ENCODE data around the gene ZBTB44. TPM values are rescaled to one million over a fixed set of nuclear protein-coding genes. Genes with fewer than 3 reads are reported as not detected.
"Not testable (repeated sequence)": the region's sequence is repeated elsewhere in the genome, so short reads cannot be mapped to it uniquely, and the experiment has no call there.

Gene ZBTB44
- total and polyA plus RNA-seq, 4 experiments from 2014 or later, result 3.0 to 76.2 (median 40.7) TPM

GRCh38 chr11:130244848-130245247, 69.9 kb downstream of the ZBTB44 start:
- Histone ChIP-seq H3K4me1 (ENCODE audit: insufficient read depth, low read length) (peaks cover 9% of the 10 kb centered on the region), H3K27me3 (ENCODE audit: insufficient read depth, low read length) (no peaks in the 10 kb centered on the region), H3K27ac (ENCODE audit: low read depth, low read length) (no peak overlapping the region), H3K4me3 (ENCODE audit: low read length in 2 of 2) (no peak overlapping the region), H3K36me3 (ENCODE audit: insufficient read depth, low read length) (no peaks in the 10 kb centered on the region), H3K9me3 (ENCODE audit: control insufficient read depth in 1 of 2, low read length in 2 of 2) (no peaks in the 10 kb centered on the region)
- no peak for DNase-seq
- intact Hi-C loops (cut with micrococcal nuclease), result no loop called here
- H3K4me3 Mint-ChIP-seq, result peak overlapping the region in 2 of 8 donors; percentile 23 to 44
- peaks cover 11 to 14% of the 10 kb centered on the region in 2 donors for H3K36me3 Mint-ChIP-seq
- H3K9me3 Mint-ChIP-seq, result no peaks in the 10 kb centered on the region
- no peaks in the 10 kb centered on the region for H3K27me3 Mint-ChIP-seq
- peaks cover 20 to 48% (median 35%) of the 10 kb centered on the region in 4 donors for H3K4me1 Mint-ChIP-seq
- POLR2A ChIA-PET (ENCODE audit: partially characterized antibody), result no interaction called here
- CTCF ChIA-PET (ENCODE audit: partially characterized antibody), result no interaction called here
- H3K27ac Mint-ChIP-seq, result peak overlapping the region in 5 of 7 donors; percentile 2 to 74 (median 38)

GRCh38 chr11:130243816-130244215, 70.9 kb downstream of the ZBTB44 start:
- intact Hi-C loops (cut with micrococcal nuclease), result no loop called here
- CTCF ChIA-PET (ENCODE audit: partially characterized antibody), result no interaction called here
- Histone ChIP-seq H3K4me1 (ENCODE audit: insufficient read depth, low read length) (no peaks in the 10 kb centered on the region), H3K36me3 (ENCODE audit: insufficient read depth, low read length) (peaks cover 9% of the 10 kb centered on the region), H3K27me3 (ENCODE audit: insufficient read depth, low read length) (no peaks in the 10 kb centered on the region), H3K4me3 (ENCODE audit: low read length in 2 of 2) (no peak overlapping the region), H3K27ac (ENCODE audit: low read depth, low read length) (no peak overlapping the region), H3K9me3 (ENCODE audit: control insufficient read depth in 1 of 2, low read length in 2 of 2) (no peaks in the 10 kb centered on the region)
- DNase-seq, result no peak
- peaks cover 14 to 41% (median 29%) of the 10 kb centered on the region in 4 donors for H3K4me1 Mint-ChIP-seq
- peak overlapping the region in 3 of 7 donors; percentile 42 to 53 (median 53) for H3K27ac Mint-ChIP-seq
- POLR2A ChIA-PET (ENCODE audit: partially characterized antibody), result no interaction called here
- H3K4me3 Mint-ChIP-seq, result peak overlapping the region in 5 of 8 donors; percentile 8 to 55 (median 30)
- H3K9me3 Mint-ChIP-seq, result no peaks in the 10 kb centered on the region
- peaks cover 16 to 17% of the 10 kb centered on the region in 2 donors for H3K36me3 Mint-ChIP-seq
- H3K27me3 Mint-ChIP-seq, result no peaks in the 10 kb centered on the region

- Mint-ChIP-seq H3K27ac (peak overlapping the region in 1 of 7 donors; percentile 57), H3K4me3 (no peak overlapping the region), H3K27me3 (no peaks in the 10 kb centered on the region), H3K9me3 (no peaks in the 10 kb centered on the region), H3K4me1 (peaks cover 9 to 25% (median 19%) of the 10 kb centered on the region in 4 donors), H3K36me3 (peaks cover 33 to 36% of the 10 kb centered on the region in 2 donors)
- Histone ChIP-seq H3K27ac (ENCODE audit: low read depth, low read length) (no peak overlapping the region), H3K4me3 (ENCODE audit: low read length in 2 of 2) (no peak overlapping the region), H3K27me3 (ENCODE audit: insufficient read depth, low read length) (no peaks in the 10 kb centered on the region), H3K9me3 (ENCODE audit: control insufficient read depth in 1 of 2, low read length in 2 of 2) (no peaks in the 10 kb centered on the region), H3K36me3 (ENCODE audit: insufficient read depth, low read length) (peaks cover 13% of the 10 kb centered on the region), H3K4me1 (ENCODE audit: insufficient read depth, low read length) (no peaks in the 10 kb centered on the region)
- POLR2A ChIA-PET (ENCODE audit: partially characterized antibody), result no interaction called here
- CTCF ChIA-PET (ENCODE audit: partially characterized antibody), result no interaction called here
- intact Hi-C loops (cut with micrococcal nuclease), result no loop called here
- no peak for DNase-seq
These were observed 73.0 kb downstream of the ZBTB44 start for GRCh38 chr11:130241713-130242112.

- POLR2A ChIA-PET (ENCODE audit: partially characterized antibody), result no interaction called here
- CTCF ChIA-PET (ENCODE audit: partially characterized antibody), result no interaction called here
- no peaks in the 10 kb centered on the region for H3K27me3 ChIP-seq (ENCODE audit: insufficient read depth, low read length)
- no peaks in the 10 kb centered on the region for H3K4me1 ChIP-seq (ENCODE audit: insufficient read depth, low read length)
- H3K27ac Mint-ChIP-seq, result no peak overlapping the region
- intact Hi-C loops (cut with micrococcal nuclease), result no loop called here
- H3K27me3 Mint-ChIP-seq, result no peaks in the 10 kb centered on the region
- no peak overlapping the region for H3K4me3 Mint-ChIP-seq
- H3K27ac ChIP-seq (ENCODE audit: low read depth, low read length), result no peak overlapping the region
- DNase-seq, result no peak
- H3K9me3 Mint-ChIP-seq, result no peaks in the 10 kb centered on the region
- H3K36me3 ChIP-seq (ENCODE audit: insufficient read depth, low read length), result peaks cover 13% of the 10 kb centered on the region
- H3K4me3 ChIP-seq (ENCODE audit: low read length in 2 of 2), result no peak overlapping the region
- H3K4me1 Mint-ChIP-seq, result peaks cover 0 to 4% (median 0%) of the 10 kb centered on the region in 4 donors
- H3K36me3 Mint-ChIP-seq, result peaks cover 39 to 50% of the 10 kb centered on the region in 2 donors
- H3K9me3 ChIP-seq (ENCODE audit: control insufficient read depth in 1 of 2, low read length in 2 of 2), result no peaks in the 10 kb centered on the region
These were observed 77.3 kb downstream of the ZBTB44 start for GRCh38 chr11:130237282-130238006.

GRCh38 chr11:130234315-130234714, 80.4 kb downstream of the ZBTB44 start:
- no peaks in the 10 kb centered on the region for H3K4me1 ChIP-seq (ENCODE audit: insufficient read depth, low read length)
- H3K27ac ChIP-seq (ENCODE audit: low read depth, low read length), result no peak overlapping the region
- Mint-ChIP-seq H3K9me3 (no peaks in the 10 kb centered on the region), H3K4me3 (no peak overlapping the region), H3K27ac (peak overlapping the region in 1 of 7 donors; percentile 3), H3K36me3 (peaks cover 35 to 47% of the 10 kb centered on the region in 2 donors), H3K4me1 (no peaks in the 10 kb centered on the region), H3K27me3 (no peaks in the 10 kb centered on the region)
- H3K27me3 ChIP-seq (ENCODE audit: insufficient read depth, low read length), result no peaks in the 10 kb centered on the region
- ChIA-PET POLR2A (ENCODE audit: partially characterized antibody) (no interaction called here), CTCF (ENCODE audit: partially characterized antibody) (no interaction called here)
- DNase-seq, result no peak
- intact Hi-C loops (cut with micrococcal nuclease), result no loop called here
- H3K9me3 ChIP-seq (ENCODE audit: control insufficient read depth in 1 of 2, low read length in 2 of 2), result no peaks in the 10 kb centered on the region
- no peak overlapping the region for H3K4me3 ChIP-seq (ENCODE audit: low read length in 2 of 2)
- H3K36me3 ChIP-seq (ENCODE audit: insufficient read depth, low read length), result peaks cover 9% of the 10 kb centered on the region

- H3K4me1 ChIP-seq (ENCODE audit: insufficient read depth, low read length); H3K4me1 Mint-ChIP-seq; H3K27ac ChIP-seq (ENCODE audit: low read depth, low read length); H3K9me3 ChIP-seq (ENCODE audit: control insufficient read depth in 1 of 2, low read length in 2 of 2); CTCF ChIA-PET (ENCODE audit: partially characterized antibody); H3K4me3 ChIP-seq (ENCODE audit: low read length in 2 of 2); DNase-seq; H3K36me3 ChIP-seq (ENCODE audit: insufficient read depth, low read length); intact Hi-C loops (cut with micrococcal nuclease); H3K27me3 ChIP-seq (ENCODE audit: insufficient read depth, low read length); H3K27ac Mint-ChIP-seq; H3K27me3 Mint-ChIP-seq; H3K9me3 Mint-ChIP-seq; H3K4me3 Mint-ChIP-seq; POLR2A ChIA-PET (ENCODE audit: partially characterized antibody): not testable (repeated sequence)
- peaks cover 31 to 43% of the 10 kb centered on the region in 2 donors for H3K36me3 Mint-ChIP-seq
These were observed 80.8 kb downstream of the ZBTB44 start for GRCh38 chr11:130233888-130234287.

GRCh38 chr11:130233486-130233885, 81.2 kb downstream of the ZBTB44 start:
- H3K27me3 Mint-ChIP-seq; DNase-seq; H3K4me1 ChIP-seq (ENCODE audit: insufficient read depth, low read length); H3K9me3 Mint-ChIP-seq; H3K9me3 ChIP-seq (ENCODE audit: control insufficient read depth in 1 of 2, low read length in 2 of 2); CTCF ChIA-PET (ENCODE audit: partially characterized antibody); H3K27ac Mint-ChIP-seq; POLR2A ChIA-PET (ENCODE audit: partially characterized antibody); intact Hi-C loops (cut with micrococcal nuclease); H3K4me1 Mint-ChIP-seq; H3K27ac ChIP-seq (ENCODE audit: low read depth, low read length); H3K36me3 ChIP-seq (ENCODE audit: insufficient read depth, low read length); H3K4me3 ChIP-seq (ENCODE audit: low read length in 2 of 2); H3K4me3 Mint-ChIP-seq; H3K27me3 ChIP-seq (ENCODE audit: insufficient read depth, low read length): not testable (repeated sequence)
- peaks cover 29 to 39% of the 10 kb centered on the region in 2 donors for H3K36me3 Mint-ChIP-seq
